Upper lobe of left lung (tissue), 6 donors: ENCODE measurements around the gene DDX1. TPM values are rescaled to one million over a fixed set of nuclear protein-coding genes. Genes with fewer than 3 reads are reported as not detected.

Experiments
- ATAC-seq, 2 donors: fragments of 200-7000 bp; cut with Tn5 transposase; one replicate each; pipeline ENCODE4 v1.9.1; 2022; ENCODE audit warnings: mild to moderate bottlenecking in 2 of 2, moderate library complexity in 2 of 2; ENCODE audit not compliant: low FRiP score in 2 of 2
- DNase-seq, 2 donors: peaks; one replicate each; pipeline ENCODE4 v3.0.0-alpha.2; 2019 to 2020
- H3K27ac ChIP-seq, 4 donors: fragments of 200-600 bp; sonication (generic); one replicate each; pipeline ENCODE4 v1.5.1; 2016 to 2019
- H3K27me3 ChIP-seq, 4 donors: fragments of 200-600 bp; sonication (generic); one replicate each; pipeline ENCODE4 v1.5.1; 2017 to 2019
- H3K36me3 ChIP-seq, 4 donors: fragments of 200-600 bp; sonication (generic); one replicate each; pipeline ENCODE4 v1.5.1; 2016 to 2019
- H3K4me1 ChIP-seq, 4 donors: fragments of 200-600 bp; sonication (generic); one replicate each; pipeline ENCODE4 v1.5.1; 2018 to 2019
- H3K4me3 ChIP-seq, 4 donors: fragments of 200-600 bp; sonication (generic); one replicate each; pipeline ENCODE4 v1.5.1; 2017 to 2019; ENCODE audit warnings: mild to moderate bottlenecking in 2 of 4, moderate library complexity in 1 of 4
- H3K9me3 ChIP-seq, 4 donors: fragments of 200-600 bp; sonication (generic); one replicate each; pipeline ENCODE4 v1.5.1; 2018 to 2019
- EP300 ChIP-seq, 4 donors: sonication (generic); formaldehyde crosslinking; IDR thresholded peaks; one replicate each; pipeline ENCODE4 v1.5.1; 2017; ENCODE audit warnings: antibody characterized with exemption in 4 of 4, control low read depth in 2 of 4
- POLR2A ChIP-seq, 4 donors: fragments of 450-650 bp; IDR thresholded peaks; one replicate each; pipeline ENCODE4 v1.5.1; 2016 to 2017; ENCODE audit warnings: antibody characterized with exemption in 4 of 4, mild to moderate bottlenecking in 2 of 4
- POLR2AphosphoS5 ChIP-seq, 2 donors: sonication (generic); formaldehyde crosslinking; IDR thresholded peaks; one replicate each; pipeline ENCODE4 v1.5.1; 2017; ENCODE audit warnings: antibody characterized with exemption in 2 of 2
- whole genome bisulfite sequencing, 2 donors: methylation state at CpG; one replicate each; pipeline ENCODE4 v1.1.5; 2017 to 2018; 5-methylcytosine and 5-hydroxymethylcytosine counted together
- total RNA-seq, 6 donors: library from RNA; depleted of rRNA in 4 of 6; stranded (reverse); fragments of >200 nt in 4 of 6; gene quantifications; one replicate each; pipeline versions ENCODE4 v1.1.0 to v1.2.1, GENCODE V29; 2016 to 2021
- TF ChIP-seq, protein P1 (sequence below), 6 experiments: fragments of 450-650 bp in 4 of 6; fragments of 200-600 bp in 2 of 6; sonication (generic) in 2 of 6; IDR thresholded peaks; one replicate each; pipeline ENCODE4 v1.5.1; 2016 to 2019; ENCODE audit warnings: antibody characterized with exemption in 6 of 6
- donor health status: DM: no; HTN: no; CAD: no; lungs with moderate emphysema.
- donor health status: DM: no; HTN: yes; CAD: no; lungs with severe emphysema.

The DDX1 gene
- total RNA-seq, 6 donors from 2014 or later, result 40.9 to 78.5 (median 53.0) TPM

GRCh38 chr2:15623481-15623796, 31.8 kb downstream of the DDX1 start:
- H3K4me3 ChIP-seq, result no peak overlapping the region
- ATAC-seq, result no peak
- 93 to 98% methylated on average over 2 of the region's 2 CpGs for WGBS, 2 donors
- no peak overlapping the region for H3K27ac ChIP-seq
- no peaks in the 10 kb centered on the region for H3K9me3 ChIP-seq
- peaks cover 24 to 99% (median 61%) of the 10 kb centered on the region in 4 donors for H3K36me3 ChIP-seq
- TF ChIP-seq POLR2AphosphoS5 (IDR thresholded peaks at IDR 0.05) (no peak), EP300 (IDR thresholded peaks at IDR 0.05) (no peak), POLR2A (IDR thresholded peaks at IDR 0.05) (no peak)
- TF ChIP-seq, protein P1, sequence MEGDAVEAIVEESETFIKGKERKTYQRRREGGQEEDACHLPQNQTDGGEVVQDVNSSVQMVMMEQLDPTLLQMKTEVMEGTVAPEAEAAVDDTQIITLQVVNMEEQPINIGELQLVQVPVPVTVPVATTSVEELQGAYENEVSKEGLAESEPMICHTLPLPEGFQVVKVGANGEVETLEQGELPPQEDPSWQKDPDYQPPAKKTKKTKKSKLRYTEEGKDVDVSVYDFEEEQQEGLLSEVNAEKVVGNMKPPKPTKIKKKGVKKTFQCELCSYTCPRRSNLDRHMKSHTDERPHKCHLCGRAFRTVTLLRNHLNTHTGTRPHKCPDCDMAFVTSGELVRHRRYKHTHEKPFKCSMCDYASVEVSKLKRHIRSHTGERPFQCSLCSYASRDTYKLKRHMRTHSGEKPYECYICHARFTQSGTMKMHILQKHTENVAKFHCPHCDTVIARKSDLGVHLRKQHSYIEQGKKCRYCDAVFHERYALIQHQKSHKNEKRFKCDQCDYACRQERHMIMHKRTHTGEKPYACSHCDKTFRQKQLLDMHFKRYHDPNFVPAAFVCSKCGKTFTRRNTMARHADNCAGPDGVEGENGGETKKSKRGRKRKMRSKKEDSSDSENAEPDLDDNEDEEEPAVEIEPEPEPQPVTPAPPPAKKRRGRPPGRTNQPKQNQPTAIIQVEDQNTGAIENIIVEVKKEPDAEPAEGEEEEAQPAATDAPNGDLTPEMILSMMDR (IDR thresholded peaks at IDR 0.05), result no peak
- no peaks in the 10 kb centered on the region for H3K4me1 ChIP-seq
- DNase-seq, result no peak
- H3K27me3 ChIP-seq, result no peaks in the 10 kb centered on the region

DNA sequence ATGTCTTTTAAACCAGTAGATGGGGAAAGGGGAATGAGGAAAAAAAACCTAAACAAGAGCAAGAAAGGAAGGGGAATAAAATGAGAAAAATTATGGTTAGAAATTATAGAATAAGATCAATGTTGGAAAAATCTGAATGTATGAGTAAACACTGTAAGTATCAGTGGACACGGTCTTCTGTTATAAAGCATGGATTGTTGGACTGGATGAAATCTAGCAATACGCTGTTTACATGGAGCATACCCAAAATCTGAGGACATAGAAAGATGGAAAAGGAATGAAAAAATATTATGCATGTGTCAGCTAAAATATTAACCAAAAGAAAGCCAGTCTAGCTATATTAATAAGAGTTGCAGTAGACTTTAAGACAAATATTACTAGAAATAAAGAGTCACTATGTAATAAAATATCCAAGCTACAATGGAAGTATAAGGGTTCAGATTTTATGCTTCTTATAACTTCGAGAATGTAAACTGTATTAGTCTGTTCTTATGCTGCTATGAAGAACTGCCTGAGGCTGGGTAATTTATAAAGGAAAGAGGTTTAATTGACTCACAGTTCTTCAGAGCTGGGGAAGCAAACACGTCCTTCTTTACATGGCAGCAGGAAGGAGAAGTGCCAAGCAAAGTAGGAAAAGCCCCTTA, 32.4 kb downstream of the DDX1 start:
- DNase-seq (no peak), ATAC-seq (no peak)
- Histone ChIP-seq H3K9me3 (no peaks in the 10 kb centered on the region), H3K27me3 (no peaks in the 10 kb centered on the region), H3K4me1 (no peaks in the 10 kb centered on the region), H3K4me3 (no peak overlapping the region), H3K36me3 (peaks cover 24 to 99% (median 59%) of the 10 kb centered on the region in 4 donors), H3K27ac (no peak overlapping the region)
- 73% methylated on average over 4 of the region's 4 CpGs for WGBS, 2 donors
- TF ChIP-seq EP300 (IDR thresholded peaks at IDR 0.05) (no peak), POLR2AphosphoS5 (IDR thresholded peaks at IDR 0.05) (no peak), POLR2A (IDR thresholded peaks at IDR 0.05) (no peak)
- TF ChIP-seq, protein P1 (IDR thresholded peaks at IDR 0.05), result no peak

- TF ChIP-seq EP300 (IDR thresholded peaks at IDR 0.05) (no peak), POLR2AphosphoS5 (IDR thresholded peaks at IDR 0.05) (no peak), POLR2A (IDR thresholded peaks at IDR 0.05) (no peak)
- TF ChIP-seq, protein P1 (IDR thresholded peaks at IDR 0.05), result no peak
- ATAC-seq, result no peak
These were observed 33.2 kb downstream of the DDX1 start for GRCh38 chr2:15624903-15625302.

GRCh38 chr2:15625344-15626036, 33.8 kb downstream of the DDX1 start:
- WGBS, 2 donors, result 96 to 97% methylated on average over 3 of the region's 3 CpGs
- Histone ChIP-seq H3K4me1 (no peaks in the 10 kb centered on the region), H3K9me3 (no peaks in the 10 kb centered on the region), H3K27ac (no peak overlapping the region), H3K4me3 (no peak overlapping the region), H3K27me3 (no peaks in the 10 kb centered on the region), H3K36me3 (peaks cover 29 to 99% (median 56%) of the 10 kb centered on the region in 4 donors)
- no peak for TF ChIP-seq EP300 (IDR thresholded peaks at IDR 0.05)
- no peak for TF ChIP-seq POLR2AphosphoS5 (IDR thresholded peaks at IDR 0.05)
- TF ChIP-seq POLR2A (IDR thresholded peaks at IDR 0.05), result no peak
- TF ChIP-seq, protein P1 (IDR thresholded peaks at IDR 0.05), result no peak
- ATAC-seq (no peak), DNase-seq (no peak)

More at GRCh38 chr2:15624903-15625302, 33.2 kb downstream of the DDX1 start:
- Histone ChIP-seq H3K27me3 (no peaks in the 10 kb centered on the region), H3K4me1 (no peaks in the 10 kb centered on the region), H3K4me3 (no peak overlapping the region), H3K27ac (no peak overlapping the region), H3K36me3 (peaks cover 27 to 99% (median 56%) of the 10 kb centered on the region in 4 donors), H3K9me3 (no peaks in the 10 kb centered on the region)
- no peak for DNase-seq

- ATAC-seq (no peak), DNase-seq (no peak)
- Histone ChIP-seq H3K36me3 (peaks cover 27 to 99% (median 59%) of the 10 kb centered on the region in 4 donors), H3K27ac (no peak overlapping the region), H3K4me3 (no peak overlapping the region), H3K9me3 (no peaks in the 10 kb centered on the region), H3K4me1 (no peaks in the 10 kb centered on the region), H3K27me3 (no peaks in the 10 kb centered on the region)
- no peak for TF ChIP-seq EP300 (IDR thresholded peaks at IDR 0.05)
- no peak for TF ChIP-seq POLR2AphosphoS5 (IDR thresholded peaks at IDR 0.05)
- TF ChIP-seq, protein P1 (IDR thresholded peaks at IDR 0.05), result no peak
- TF ChIP-seq POLR2A (IDR thresholded peaks at IDR 0.05), result no peak
These were observed 34.5 kb downstream of the DDX1 start for GRCh38 chr2:15626126-15626525.
